ENCODE results near the gene DENND2C. TPM values are rescaled to one million over a fixed set of nuclear protein-coding genes. Genes with fewer than 3 reads are reported as not detected.

The DENND2C gene
- total and polyA plus RNA-seq, 2 of the 13 experiments (the other 11 are each of a cell fraction or from before 2014, with no cell fraction given) = 0.08 to 0.33 TPM

DNA sequence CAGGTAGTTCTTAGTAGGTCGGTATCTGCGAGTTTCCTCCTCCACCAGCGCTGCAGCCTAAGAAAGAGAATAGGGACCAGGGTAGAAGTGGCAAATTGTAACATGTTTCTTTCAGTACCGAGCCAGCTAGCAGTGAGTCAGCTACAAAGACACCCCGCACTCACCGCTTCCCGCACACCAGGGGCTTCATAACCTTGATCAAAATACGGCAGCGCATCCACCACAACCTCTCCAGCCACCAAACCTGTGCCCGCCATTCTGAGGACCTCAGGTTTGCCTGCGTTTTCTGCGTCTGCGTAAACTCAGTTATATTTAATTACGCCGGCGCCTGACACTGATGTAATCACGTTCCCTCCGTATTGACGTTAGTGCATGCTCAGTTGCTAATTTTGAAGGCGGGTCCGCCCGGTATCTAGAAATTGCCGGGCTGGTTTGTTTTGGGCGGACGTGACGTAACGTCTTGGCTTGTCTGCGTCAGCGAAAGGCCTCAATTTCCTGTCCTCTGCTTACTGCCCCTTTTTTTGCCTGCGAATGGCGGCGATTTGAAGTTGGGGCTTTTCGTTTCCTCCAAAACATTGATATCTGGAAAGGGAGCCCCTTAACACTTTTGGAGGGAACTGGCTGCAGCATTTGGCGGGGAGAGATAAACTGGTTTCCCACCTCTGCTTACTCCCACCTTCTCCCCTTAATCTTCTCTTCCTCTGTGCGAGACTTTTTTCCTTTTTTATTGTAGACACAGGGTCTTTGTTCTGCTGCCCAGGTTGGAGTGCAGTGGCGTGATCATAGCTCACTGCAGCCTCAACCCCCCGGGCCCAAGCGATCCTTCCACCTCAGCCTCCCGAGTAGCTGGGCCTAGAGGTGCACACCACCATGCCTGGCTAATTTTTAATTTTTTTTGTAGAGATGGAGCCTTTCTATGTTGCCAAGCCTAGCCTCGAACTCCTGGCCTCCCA lies 88.2 kb downstream of the DENND2C start, which contains the start of gene BCAS2 (continued):
- TF ChIP-seq, protein P1, sequence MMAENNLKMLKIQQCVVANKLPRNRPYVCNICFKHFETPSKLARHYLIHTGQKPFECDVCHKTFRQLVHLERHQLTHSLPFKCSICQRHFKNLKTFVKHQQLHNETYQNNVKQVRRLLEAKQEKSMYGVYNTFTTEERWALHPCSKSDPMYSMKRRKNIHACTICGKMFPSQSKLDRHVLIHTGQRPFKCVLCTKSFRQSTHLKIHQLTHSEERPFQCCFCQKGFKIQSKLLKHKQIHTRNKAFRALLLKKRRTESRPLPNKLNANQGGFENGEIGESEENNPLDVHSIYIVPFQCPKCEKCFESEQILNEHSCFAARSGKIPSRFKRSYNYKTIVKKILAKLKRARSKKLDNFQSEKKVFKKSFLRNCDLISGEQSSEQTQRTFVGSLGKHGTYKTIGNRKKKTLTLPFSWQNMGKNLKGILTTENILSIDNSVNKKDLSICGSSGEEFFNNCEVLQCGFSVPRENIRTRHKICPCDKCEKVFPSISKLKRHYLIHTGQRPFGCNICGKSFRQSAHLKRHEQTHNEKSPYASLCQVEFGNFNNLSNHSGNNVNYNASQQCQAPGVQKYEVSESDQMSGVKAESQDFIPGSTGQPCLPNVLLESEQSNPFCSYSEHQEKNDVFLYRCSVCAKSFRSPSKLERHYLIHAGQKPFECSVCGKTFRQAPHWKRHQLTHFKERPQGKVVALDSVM (CRISPR knock-in tag; IDR thresholded peaks at IDR 0.05) = no peak
- TF ChIP-seq MLLT10 (CRISPR knock-in tag; IDR thresholded peaks at IDR 0.05) (no peak), ZNF619 (CRISPR knock-in tag; IDR thresholded peaks at IDR 0.05) (no peak), ZNF589 (CRISPR knock-in tag; conservative IDR thresholded peaks at IDR 0.05) (no peak), BRCA1 (CRISPR knock-in tag; IDR thresholded peaks at IDR 0.05) (no peak), FOXJ3 (CRISPR knock-in tag; IDR thresholded peaks at IDR 0.05; ENCODE audit: borderline replicate concordance) (peak; percentile 35; the same call in 1 of the 2 replicates), CREB1 (IDR thresholded peaks at IDR 0.05) (peak; percentile 99), CREB1 (CRISPR knock-in tag; IDR thresholded peaks at IDR 0.05) (peak; percentile 98), FOXM1 (CRISPR knock-in tag; IDR thresholded peaks at IDR 0.05) (no peak), ZNF670 (CRISPR knock-in tag; IDR thresholded peaks at IDR 0.05; ENCODE audit: borderline replicate concordance) (peak; percentile 72; the same call in 1 of the 2 replicates), FOSL2 (CRISPR knock-in tag; IDR thresholded peaks at IDR 0.05) (peak; percentile 41), ZSCAN22 (CRISPR knock-in tag; IDR thresholded peaks at IDR 0.05) (no peak), POLR2AphosphoS2 (IDR thresholded peaks at IDR 0.05; ENCODE audit: low read depth, low read length) (no peak), PRMT3 (CRISPR knock-in tag; IDR thresholded peaks at IDR 0.05; ENCODE audit: borderline replicate concordance, low read depth) (0 out of 2 replicates have a peak, but pooled peaks have one; percentile 59), CC2D1A (CRISPR knock-in tag; IDR thresholded peaks at IDR 0.05) (no peak)
- TF ChIP-seq, protein P2, sequence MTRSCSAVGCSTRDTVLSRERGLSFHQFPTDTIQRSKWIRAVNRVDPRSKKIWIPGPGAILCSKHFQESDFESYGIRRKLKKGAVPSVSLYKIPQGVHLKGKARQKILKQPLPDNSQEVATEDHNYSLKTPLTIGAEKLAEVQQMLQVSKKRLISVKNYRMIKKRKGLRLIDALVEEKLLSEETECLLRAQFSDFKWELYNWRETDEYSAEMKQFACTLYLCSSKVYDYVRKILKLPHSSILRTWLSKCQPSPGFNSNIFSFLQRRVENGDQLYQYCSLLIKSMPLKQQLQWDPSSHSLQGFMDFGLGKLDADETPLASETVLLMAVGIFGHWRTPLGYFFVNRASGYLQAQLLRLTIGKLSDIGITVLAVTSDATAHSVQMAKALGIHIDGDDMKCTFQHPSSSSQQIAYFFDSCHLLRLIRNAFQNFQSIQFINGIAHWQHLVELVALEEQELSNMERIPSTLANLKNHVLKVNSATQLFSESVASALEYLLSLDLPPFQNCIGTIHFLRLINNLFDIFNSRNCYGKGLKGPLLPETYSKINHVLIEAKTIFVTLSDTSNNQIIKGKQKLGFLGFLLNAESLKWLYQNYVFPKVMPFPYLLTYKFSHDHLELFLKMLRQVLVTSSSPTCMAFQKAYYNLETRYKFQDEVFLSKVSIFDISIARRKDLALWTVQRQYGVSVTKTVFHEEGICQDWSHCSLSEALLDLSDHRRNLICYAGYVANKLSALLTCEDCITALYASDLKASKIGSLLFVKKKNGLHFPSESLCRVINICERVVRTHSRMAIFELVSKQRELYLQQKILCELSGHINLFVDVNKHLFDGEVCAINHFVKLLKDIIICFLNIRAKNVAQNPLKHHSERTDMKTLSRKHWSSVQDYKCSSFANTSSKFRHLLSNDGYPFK (CRISPR knock-in tag; IDR thresholded peaks at IDR 0.05; ENCODE audit: borderline replicate concordance) = peak; percentile 68; the same call in 1 of the 2 replicates
- TF ChIP-seq, protein P3, sequence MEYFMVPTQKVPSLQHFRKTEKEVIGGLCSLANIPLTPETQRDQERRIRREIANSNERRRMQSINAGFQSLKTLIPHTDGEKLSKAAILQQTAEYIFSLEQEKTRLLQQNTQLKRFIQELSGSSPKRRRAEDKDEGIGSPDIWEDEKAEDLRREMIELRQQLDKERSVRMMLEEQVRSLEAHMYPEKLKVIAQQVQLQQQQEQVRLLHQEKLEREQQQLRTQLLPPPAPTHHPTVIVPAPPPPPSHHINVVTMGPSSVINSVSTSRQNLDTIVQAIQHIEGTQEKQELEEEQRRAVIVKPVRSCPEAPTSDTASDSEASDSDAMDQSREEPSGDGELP (IDR thresholded peaks at IDR 0.05; ENCODE audit: borderline replicate concordance, low read depth) = no peak
- TF ChIP-seq, protein P4, sequence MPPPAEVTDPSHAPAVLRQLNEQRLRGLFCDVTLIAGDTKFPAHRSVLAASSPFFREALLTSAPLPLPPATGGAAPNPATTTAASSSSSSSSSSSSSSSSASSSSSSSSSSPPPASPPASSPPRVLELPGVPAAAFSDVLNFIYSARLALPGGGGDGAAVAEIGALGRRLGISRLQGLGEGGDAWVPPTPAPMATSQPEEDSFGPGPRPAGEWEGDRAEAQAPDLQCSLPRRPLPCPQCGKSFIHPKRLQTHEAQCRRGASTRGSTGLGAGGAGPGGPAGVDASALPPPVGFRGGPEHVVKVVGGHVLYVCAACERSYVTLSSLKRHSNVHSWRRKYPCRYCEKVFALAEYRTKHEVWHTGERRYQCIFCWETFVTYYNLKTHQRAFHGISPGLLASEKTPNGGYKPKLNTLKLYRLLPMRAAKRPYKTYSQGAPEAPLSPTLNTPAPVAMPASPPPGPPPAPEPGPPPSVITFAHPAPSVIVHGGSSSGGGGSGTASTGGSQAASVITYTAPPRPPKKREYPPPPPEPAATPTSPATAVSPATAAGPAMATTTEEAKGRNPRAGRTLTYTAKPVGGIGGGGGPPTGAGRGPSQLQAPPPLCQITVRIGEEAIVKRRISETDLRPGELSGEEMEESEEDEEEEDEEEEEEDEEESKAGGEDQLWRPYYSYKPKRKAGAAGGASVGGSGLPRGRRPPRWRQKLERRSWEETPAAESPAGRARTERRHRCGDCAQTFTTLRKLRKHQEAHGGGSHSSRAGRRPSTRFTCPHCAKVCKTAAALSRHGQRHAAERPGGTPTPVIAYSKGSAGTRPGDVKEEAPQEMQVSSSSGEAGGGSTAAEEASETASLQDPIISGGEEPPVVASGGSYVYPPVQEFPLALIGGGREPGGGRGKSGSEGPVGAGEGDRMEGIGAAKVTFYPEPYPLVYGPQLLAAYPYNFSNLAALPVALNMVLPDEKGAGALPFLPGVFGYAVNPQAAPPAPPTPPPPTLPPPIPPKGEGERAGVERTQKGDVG (CRISPR knock-in tag; IDR thresholded peaks at IDR 0.05; ENCODE audit: borderline replicate concordance) = no peak
